Epidermal melanocyte (primary cell): ENCODE data around the gene TRIO.

Experiments
- DNase-seq: peaks from one replicate; pipeline ENCODE4 v3.0.0; 2011; ENCODE audit warnings: low spot score; ENCODE audit not compliant: insufficient read length

TRIO gene

DNA sequence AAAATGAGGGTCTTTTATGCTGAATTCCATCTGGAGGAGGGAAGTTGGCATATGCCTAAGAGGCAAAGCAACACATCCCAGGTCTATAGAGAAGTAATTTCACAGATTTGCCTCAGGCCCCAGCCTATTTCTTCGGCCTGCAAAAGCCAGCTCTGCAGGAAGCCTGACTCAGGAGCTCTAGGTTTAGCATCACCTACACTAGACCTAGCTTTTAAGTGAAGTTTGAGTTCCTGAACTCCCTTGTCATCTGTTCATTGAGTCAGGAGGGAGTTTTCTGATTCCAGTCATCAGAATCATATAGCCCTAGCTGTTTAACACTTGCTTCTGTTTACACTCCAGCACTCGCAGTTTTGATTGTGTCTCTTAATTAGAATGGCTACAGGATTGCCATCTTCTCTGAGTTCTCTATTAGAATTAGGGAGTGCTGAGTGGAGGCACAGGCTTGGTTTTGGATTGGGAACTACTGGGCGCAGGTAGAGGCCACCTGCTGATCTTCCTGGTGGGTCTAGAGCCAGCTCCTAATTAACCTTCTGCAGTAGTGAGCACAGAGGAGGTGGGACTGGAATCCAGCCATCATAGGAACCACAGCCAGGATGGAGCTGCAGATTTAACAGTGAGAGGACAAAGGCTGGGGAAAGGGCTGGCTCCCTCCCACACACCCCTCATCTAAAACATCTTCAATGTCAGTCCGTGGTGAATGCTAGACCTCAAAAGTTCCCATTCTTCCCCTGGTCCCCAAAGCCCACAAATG is 179.5 kb downstream of the TRIO start:
- no peak for DNase-seq

DNA sequence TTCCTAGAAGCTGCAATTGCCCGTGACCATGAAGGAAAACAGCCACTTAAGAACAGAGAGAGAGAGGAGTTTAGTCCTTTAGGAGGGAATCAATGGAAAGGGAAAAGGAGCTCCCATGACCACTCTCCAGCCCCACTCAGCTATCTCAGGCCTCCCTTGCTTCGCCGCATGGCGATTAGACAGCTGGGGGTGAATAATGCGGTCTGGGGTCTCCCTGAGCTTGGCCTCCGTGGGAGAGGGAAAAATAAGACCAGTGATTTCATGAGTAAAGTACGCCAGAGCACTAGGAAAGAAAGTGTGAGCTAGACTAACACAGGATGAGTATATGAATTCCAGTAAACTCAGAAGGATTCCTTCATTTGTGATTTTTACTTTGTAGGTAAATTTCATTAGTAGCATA is 180.3 kb downstream of the TRIO start:
- DNase-seq = no peak

DNA sequence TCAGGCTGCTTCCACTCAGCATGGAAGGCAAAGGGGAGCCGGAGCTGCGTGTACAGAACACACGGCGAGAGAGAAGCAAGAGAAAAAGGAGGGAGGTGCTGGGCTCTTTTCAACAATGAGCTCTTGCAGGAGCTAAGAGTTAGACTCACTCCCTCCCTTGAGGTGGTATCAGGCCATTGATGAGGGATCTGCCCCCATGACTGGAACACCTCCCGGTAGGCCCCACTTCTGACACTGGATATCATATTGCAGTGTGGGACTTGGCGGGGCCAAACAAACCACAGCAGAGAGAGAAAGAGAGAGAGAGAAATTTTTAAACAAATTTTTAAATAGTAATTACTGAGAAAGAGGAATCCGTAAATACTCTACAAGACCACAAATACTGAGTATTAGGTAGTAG is 182.2 kb downstream of the TRIO start:
- no peak for DNase-seq

DNA sequence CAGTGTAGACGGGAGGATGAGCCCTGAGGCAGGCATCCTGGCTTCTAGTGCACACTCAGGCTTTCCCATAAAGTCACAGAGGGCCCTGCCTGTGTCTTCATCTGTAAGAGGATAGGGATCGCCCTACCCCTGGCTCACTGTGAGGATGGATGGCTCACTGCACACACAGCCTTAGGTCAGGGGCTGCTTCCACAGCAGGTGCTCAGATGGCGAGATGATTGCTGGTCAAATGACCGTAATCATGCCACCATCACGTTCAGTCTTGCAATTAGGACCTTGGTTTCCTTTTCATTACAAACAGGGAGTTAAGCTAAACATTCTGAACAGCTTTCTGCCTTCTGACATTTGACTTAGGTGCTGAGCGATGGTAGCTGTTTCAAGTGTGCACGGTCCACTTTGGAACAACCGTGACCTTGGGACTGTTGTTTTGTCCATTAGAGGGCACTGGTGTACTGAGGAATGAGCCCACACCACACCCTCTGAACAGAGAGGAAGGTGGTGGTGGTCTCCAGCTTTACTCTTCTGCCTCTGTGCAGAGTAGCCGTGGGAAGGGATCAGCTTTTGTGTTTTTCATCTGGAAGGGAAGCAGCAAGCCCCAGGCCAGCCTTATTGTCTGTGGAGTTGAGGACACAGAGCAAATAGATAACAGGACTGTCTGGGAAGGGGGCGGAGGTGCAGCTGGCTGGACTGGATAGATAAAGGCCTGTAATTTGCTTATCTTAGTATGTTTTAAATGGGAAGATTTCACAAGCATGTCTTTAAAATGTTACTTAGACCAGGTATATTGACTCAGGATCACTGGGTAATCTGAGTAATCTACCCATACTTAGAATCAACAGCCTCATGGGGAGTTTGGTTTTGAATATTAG is 183.1 kb downstream of the TRIO start:
- DNase-seq = no peak

DNA sequence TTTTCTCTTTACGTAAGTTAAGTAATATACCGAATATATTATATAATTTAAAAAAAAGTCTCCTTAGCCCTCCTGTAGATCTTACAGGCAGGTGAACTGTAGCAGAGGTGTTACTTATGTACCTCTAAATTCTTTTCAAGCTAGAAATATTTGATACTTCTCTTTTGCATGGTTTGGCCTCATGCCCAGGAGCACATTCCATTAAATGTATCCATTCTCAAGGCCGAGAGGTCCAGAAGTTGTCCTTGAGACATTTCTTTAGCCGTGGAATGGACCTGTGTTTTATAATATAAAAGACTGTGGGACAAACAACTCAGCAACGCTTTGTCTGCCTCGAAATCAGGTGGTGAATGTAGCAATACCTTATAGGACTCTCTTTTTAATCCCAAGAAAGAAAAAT is 184.5 kb downstream of the TRIO start:
- DNase-seq = no peak

DNA sequence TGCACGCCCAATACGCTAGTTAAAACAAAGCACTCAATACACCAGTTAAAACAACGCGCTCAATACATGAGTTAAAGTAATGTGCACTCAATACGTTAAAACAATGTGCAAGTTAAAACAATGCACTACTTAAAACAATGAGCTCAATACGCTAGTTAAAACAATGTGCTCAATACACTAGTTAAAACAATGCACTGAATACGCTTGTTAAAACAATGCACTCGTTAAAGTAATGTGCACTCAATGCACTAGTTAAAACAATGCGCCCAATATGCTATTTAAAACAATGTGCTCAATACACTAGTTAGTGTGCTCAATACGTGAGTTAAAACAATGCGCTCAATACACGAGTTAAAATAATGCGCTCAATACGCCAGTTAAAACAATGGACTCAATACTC is 185.0 kb downstream of the TRIO start:
- DNase-seq = no peak

DNA sequence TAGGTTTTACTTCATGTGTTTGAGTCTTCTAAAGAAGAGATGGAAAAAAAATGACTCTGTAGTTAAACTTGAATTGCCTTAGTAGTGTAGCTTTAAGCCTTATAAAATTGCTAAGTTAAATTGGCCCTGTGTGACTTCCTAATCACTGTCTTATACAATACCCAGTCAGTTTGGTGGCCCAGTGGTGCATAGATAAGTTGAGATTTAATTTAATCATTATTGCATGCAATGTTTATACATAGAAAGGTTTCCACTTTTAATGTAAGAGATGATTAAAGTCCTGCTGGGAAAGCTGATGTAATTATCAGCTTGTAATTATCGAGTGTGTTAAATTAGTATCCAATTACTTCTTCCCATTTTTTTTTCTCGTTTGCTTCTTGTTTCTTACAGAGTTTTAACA is 187.1 kb downstream of the TRIO start:
- no peak for DNase-seq

DNA sequence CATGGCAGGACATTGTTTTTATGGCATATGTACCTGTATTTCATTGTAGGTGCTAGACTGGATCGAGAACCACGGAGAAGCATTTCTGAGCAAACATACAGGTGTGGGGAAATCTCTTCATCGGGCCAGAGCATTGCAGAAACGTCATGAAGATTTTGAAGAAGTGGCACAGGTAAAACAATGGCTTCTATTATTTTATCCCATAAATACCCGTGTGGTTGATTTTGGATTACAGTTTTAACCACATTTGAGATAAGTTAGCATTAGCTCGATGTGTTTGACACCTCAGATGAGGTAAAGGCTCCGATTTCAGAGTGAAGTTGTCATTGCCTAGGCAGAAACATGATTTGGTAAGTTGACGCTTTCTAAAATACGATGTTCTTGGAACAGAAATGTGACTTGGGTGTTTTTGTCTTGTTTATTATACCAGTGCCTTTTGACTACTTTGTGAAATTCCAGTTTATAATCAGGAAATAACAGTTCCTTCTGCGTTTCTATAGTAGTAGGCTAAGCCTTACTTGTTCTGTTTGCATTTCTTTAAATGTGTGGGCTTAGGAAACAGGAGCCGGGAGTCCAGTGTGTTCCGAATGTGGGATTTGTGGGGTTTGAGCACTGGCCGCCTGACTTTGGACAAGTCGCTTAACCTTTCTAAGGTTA is 187.7 kb downstream of the TRIO start:
- no peak for DNase-seq

DNA sequence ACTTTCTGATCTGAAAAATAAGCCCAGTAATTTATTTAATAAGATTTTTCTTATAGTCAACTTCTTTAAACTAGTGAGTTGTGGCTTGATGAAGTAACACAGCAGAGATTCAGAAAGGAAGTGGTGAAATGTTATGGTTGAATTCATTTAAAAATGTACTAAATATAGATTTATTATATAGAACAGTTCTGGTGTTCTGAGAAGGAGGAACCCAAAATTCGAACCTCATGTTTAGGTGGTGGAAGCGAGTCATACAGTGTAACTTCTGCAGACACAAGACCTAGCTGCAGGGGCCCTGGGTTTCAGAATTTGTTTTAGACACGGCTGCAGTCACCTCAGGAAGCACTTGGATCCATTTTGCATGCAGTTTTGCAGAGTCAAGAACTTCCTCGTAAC is 188.2 kb downstream of the TRIO start:
- DNase-seq = no peak

DNA sequence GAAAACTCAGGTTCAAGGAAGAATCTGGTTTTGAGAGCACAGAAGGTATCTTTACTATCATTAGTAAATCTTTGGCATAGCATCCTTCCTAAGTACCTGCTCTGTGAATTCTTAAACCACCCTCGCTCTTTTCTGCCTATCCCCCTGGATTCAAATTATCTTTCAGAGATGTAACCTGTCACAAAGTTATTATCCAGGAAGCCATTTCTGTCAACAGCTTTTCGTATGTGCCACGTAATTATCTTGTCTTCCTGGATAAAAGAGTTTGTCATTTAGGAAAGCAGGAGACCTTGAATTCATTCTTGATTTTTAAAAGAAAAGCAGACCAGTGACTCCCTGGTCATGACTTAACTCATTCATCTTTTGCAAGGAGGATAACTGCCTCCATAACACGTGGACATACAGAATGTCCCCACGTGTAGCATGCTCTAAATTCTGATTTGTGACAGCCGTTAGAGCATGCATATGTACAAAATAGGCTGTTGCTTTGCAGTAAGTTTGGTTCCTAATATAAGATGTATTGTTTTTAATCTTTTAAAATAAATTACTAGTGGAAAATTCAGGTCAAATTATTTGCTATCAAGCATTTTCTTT is 189.0 kb downstream of the TRIO start:
- no peak for DNase-seq

DNA sequence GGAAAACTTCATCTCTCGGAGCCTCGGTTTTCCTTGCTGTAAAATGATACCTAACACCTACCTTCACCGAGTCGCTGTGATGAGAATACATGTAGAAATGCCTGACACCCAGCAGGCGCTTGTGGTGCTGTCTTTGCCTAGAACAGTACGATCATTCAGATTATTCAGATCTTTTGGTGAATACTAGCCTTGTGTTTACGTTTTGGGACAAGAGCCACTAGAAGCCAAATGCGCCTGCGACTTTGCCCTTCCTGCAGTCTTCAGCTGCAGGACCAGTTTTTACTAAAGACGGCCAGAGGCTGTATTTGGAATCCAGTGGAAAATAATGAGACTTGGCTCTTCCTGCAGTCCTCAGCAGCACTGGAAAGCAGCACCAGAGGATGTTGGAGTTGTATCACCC is 189.6 kb downstream of the TRIO start:
- DNase-seq = no peak

DNA sequence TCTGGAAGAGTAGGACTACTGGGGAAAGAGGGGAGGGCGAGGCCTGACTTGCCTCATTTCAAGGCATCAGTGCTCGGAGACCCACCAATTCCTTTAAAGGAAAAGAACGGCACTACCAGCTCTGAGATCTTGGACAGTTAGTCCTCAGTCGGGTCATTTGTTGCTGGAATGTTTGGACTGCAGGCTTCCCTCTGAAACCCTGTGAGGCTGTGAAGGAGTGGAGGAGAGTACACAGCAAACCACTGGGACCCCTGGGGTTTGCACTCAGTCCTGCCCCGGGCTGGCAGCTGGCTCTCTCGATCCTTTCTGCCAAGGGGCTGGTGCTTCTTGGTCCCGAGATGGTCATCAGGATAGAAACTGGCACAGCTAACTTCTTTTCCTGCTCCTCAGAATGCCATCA is 194.5 kb downstream of the TRIO start:
- no peak for DNase-seq

DNA sequence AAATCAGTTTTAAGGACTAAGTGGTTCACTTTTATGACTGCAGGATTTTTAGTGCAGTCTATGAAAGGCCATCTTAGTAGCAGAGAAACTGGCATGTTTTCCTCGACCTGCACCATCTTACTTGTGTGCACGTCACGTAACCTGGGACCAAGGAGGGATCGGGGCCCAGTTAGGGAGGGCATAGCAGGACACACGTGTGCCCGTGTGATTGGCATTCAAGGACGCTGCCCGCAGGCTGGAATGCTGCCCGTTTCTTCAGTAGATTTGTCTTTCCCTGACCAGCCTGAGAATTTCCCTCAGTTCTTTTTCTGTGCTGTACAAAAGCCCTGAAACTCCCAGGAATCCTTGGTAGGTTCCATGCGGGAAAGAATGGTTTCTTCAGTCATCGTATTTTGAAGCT is 196.3 kb downstream of the TRIO start:
- no peak for DNase-seq

DNA sequence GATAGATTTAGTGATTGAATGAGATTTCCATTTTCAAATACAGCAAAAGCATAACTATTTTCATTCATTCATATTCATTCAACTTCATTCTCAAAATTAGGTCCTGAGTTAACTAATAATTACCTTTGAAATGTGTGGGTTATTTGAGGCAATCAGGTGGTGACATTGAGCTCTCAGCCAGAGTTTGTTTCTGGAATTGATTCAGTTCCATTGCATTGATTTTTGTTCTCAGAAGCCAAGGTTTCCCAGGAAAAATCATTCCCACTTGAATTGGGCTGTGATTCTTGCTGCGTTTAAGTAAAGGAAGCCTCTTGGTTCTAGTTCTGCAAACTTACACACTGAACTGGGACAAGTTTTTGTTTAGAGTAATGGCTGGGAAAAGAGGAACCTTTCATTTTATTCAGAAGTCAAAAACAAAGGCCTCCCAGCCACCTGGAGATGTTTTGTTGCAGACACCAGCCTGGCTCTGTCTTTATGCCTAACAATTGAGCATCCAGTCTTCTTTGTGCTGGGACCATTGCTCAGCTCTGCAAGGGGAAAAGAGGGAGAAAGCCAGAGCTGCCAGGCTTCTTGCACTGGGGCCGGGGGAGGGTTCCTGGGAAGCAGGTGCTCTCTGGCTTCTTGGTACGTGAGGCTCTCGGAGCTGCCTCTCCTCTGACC is 198.6 kb downstream of the TRIO start:
- no peak for DNase-seq

DNA sequence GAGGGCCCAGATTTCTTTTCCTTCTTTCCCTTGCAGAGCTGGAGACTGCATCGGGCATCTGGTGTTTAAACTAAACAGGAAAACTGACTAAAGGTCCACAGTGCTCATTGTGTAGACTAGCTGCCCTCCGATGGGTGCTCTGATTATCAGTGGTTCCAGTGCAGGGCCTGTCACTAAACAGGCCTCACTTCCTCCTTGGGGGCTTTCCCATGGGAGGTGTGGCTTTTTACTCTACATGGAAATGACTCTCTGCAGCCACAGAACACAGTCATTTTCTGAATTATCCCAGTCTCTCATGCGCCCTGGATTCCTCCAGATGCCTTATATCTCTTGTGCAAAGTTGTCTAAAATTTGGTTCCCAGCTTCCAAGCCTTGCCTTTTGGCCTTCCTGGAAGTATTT is 199.2 kb downstream of the TRIO start:
- no peak for DNase-seq

DNA sequence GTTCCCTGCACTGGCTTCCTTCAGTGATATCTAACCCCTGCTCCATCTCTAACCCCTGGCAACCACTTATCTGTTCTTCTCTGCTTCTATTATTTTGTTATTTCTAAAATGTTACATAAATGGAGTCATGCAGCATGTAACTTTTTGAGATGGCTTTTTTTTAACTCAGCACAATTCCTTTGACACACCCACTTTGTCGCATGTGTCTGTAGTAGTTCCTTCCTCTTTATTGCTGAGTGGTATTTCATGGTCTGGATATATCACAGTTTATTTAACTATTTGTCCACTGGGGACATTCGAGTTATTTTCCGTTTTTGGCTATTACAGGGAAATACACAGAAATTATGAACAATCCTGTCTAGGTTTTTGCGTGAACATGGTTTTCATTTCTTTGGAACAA is 200.2 kb downstream of the TRIO start:
- no peak for DNase-seq

DNA sequence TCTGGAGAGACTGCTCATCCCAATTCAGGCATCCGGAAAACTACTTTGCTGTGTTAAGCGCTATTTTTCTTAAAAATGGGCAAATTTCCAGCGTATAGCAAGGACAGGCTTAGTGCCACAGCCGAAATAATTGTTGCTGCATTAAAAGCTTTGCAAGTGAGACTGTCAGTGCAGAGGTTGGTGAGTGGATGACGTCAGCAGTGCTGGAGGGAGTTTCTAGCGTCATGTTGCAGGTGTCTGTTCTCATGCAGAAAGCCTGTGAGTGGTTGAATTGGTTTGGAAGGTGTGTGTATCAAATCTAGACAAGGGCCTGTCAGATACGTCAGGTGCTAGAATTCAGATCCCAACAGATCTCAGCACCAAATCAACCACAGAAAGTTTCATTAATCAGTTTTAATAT is 204.4 kb downstream of the TRIO start:
- DNase-seq = no peak

DNA sequence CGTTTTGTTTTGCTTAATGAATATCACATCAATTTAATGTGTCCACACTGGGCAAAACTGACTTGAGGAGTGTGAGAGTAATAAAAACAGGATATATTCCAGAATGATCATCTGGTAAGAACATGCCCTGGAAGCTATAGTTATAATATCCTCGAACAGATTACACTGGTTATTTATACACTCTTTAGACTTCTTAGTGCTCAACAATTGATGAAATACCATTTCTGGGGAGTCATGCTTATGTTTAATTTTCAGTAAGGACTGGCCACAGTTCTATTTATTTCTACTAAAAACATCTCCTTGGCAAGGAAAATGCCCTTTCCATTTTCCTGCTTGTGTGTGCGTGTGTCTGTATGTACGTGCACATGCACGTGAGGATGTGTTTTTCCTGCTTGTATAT is 205.0 kb downstream of the TRIO start:
- no peak for DNase-seq

DNA sequence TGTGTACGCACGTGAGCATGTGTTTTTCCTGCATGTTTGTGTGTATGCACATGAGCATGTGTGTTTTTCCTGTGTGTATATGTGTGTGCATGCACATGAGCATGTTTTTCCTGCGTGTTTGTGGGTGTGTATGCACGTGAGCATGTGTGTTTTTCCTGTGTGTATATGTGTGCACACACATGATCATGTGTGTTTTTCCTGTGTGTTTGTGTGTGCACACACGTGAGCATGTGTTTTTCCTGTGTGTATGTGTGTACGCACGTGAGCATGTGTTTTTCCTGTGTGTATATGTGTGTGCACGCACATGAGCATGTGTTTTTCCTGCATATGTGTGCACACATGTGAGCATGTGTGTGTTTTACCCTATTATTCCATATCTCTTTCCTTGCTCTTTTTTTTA is 205.9 kb downstream of the TRIO start:
- no peak for DNase-seq

DNA sequence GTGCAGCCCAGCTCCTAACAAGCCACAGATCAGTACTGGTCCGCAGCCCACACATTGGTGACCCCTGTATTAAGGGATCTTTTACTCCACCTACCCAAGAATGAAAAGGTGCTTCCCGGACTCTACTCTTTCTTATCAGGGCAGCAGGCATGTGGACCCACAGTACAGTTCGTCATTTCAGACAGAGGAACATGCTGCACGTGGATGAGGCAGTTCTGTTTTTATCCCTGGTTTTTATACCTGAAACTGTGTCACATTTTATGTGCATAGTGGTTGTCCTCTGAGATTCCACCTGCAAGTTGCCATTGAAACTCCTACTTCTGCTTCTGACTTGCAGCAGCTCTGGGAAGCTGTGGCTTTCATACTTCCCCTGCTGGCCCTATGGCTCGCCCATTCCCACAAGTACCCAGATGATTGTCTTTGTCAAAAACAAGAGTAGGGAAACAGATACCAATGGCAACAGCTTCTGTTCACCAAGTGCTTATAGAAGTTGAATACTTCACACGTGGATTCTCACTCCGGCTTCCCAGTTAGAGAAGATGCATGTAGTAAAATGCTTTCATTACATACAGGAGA is 208.0 kb downstream of the TRIO start:
- no peak for DNase-seq
